IgD-negative memory B cell (primary cell): Measurements from ENCODE around the gene RECQL5. TPM values are rescaled to one million over a fixed set of nuclear protein-coding genes. Genes with fewer than 3 reads are reported as not detected.
"Not testable (repeated sequence)": the region's sequence is repeated elsewhere in the genome, so short reads cannot be mapped to it uniquely, and the experiment has no call there.

Source experiments
- H3K27ac Mint-ChIP-seq, 3 donors: one replicate each; pipeline ENCODE4 v1.8.0; 2020 to 2022; ENCODE audit warnings: mild to moderate bottlenecking in 3 of 3, mixed read lengths in 3 of 3, moderate library complexity in 1 of 3
- H3K27me3 Mint-ChIP-seq: one replicate; pipeline ENCODE4 v1.8.0; 2021; ENCODE audit warnings: mixed read lengths
- H3K36me3 Mint-ChIP-seq: one replicate; pipeline ENCODE4 v1.8.0; 2020; ENCODE audit warnings: mild to moderate bottlenecking, mixed read lengths
- H3K4me1 Mint-ChIP-seq, 3 donors: one replicate each; pipeline ENCODE4 v1.8.0; 2020 to 2022; ENCODE audit warnings: mixed read lengths in 3 of 3, mild to moderate bottlenecking in 1 of 3
- H3K4me3 Mint-ChIP-seq, 4 donors: one replicate each; pipeline ENCODE4 v1.8.0; 2020 to 2022; ENCODE audit warnings: mild to moderate bottlenecking in 4 of 4, mixed read lengths in 4 of 4, moderate library complexity in 3 of 4
- H3K9me3 Mint-ChIP-seq, 3 donors: one replicate each; pipeline ENCODE4 v1.8.0; 2020 to 2021; ENCODE audit warnings: mixed read lengths in 3 of 3, mild to moderate bottlenecking in 1 of 3
- polyA plus RNA-seq: library from polyadenylated mRNA; unstranded; fragments of 300-500 nt; fragmentation: Illumina TruSeq; gene quantifications from one replicate; pipeline ENCODE4 v1.2.3, GENCODE V29; 2021

RECQL5 gene
- polyA plus RNA-seq, 1 donor from 2014 or later = 25.3 TPM

DNA sequence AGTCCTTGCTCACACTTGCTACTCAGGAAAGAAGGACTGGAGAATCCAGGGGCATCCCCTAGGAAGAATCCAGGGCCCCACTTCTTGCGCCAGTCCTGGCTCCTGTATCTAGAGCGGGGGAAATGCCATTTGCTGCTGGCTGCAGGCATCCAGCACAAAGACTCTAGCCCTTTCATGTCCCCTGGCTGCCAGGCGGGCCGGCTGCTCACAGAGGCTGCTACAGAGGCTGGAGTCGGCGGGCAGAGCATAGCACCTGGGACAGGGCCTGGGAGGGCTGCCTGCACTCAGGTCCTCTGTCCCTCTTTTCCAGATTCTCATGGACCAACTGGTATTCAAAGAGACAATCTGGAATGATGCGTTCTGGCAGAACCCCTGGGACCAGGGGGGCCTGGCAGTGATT lies 19.9 kb downstream of the RECQL5 start:
- Mint-ChIP-seq H3K4me1 (peaks cover 0 to 4% (median 2%) of the 10 kb centered on the region in 3 donors), H3K27ac (no peak overlapping the region), H3K27me3 (no peaks in the 10 kb centered on the region), H3K36me3 (peaks cover 4% of the 10 kb centered on the region), H3K4me3 (no peak overlapping the region), H3K9me3 (no peaks in the 10 kb centered on the region)

DNA sequence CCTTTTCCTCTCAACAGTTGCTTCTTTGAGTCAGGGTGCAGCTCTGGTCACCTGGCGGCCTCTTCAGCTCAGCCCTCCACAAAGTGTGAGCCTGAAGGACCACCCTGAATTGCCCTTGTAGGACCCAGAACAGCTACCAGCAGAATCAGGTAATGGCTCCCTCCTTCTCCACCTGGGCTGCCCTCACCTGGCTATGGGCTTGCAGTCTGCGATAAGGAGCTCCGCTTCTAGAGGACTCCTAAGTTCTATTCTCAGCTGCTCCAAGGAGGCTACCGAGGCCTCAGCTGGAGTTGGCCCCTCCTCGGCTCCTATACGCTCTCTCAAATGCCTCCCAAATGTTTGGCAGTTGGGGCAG lies 20.3 kb downstream of the RECQL5 start:
- H3K27ac Mint-ChIP-seq = no peak overlapping the region
- H3K9me3 Mint-ChIP-seq = no peaks in the 10 kb centered on the region
- peaks cover 0 to 4% (median 2%) of the 10 kb centered on the region in 3 donors for H3K4me1 Mint-ChIP-seq
- H3K36me3 Mint-ChIP-seq = peaks cover 4% of the 10 kb centered on the region
- no peak overlapping the region for H3K4me3 Mint-ChIP-seq
- no peaks in the 10 kb centered on the region for H3K27me3 Mint-ChIP-seq

DNA sequence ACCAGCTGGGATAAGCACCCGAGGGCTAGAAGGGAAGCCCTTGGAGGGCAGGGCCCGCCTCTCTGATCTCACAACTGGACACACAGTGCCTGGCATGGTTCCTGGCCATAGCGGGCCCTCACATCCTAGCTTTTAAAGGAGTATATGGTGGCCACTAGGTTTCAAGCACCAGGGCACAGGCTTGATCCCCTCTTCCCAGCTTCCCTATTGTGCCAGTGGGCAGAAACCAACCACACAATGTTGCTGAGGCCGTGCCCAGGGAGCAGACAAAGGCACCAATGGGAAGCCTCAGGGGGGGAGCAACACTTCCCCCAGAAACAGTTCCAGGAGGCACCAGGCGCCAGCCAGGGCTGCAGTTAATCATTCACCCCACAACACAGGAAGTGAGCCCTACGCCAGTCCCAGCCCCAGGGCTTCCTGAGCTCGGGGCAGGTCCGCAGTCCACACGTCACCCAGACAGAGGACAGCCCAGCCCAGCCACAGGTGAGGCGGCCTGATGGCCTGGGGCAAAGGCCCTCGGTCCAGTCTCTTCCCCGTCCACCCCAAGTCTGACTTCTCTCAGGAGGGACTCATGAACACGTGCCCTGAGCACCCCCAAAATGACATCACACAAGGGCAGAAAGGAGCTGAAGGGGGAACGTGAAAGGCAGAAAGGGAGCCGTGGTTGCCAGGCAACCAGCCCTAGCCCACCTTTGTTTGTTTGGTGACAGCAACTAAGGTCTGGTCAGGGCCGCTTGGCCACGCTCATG lies 20.9 kb downstream of the RECQL5 start:
- no peak overlapping the region for H3K4me3 Mint-ChIP-seq
- no peaks in the 10 kb centered on the region for H3K27me3 Mint-ChIP-seq
- H3K36me3 Mint-ChIP-seq = peaks cover 4% of the 10 kb centered on the region
- H3K9me3 Mint-ChIP-seq = no peaks in the 10 kb centered on the region
- H3K27ac Mint-ChIP-seq = no peak overlapping the region
- H3K4me1 Mint-ChIP-seq = peaks cover 0 to 4% (median 2%) of the 10 kb centered on the region in 3 donors

DNA sequence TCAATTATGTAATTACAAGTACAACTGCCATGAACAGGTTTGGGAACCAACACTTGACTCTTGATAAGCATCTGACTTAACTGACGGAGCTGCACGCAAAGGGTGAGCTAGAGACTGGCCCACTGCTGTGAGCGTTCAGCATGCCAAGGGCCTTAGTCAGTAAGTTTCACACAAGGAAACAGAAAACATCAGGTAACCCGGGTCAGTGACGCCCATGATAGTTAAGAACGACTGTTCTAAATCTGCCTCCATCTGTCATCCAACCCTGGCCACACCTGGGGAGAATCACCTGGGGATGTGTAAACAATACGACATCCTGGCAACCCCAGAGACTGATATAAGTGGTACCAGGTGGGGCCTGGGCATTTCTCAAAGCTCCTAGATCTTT lies 21.5 kb downstream of the RECQL5 start:
- no peaks in the 10 kb centered on the region for H3K27me3 Mint-ChIP-seq
- H3K4me1 Mint-ChIP-seq = peaks cover 0 to 4% (median 2%) of the 10 kb centered on the region in 3 donors
- no peak overlapping the region for H3K4me3 Mint-ChIP-seq
- H3K9me3 Mint-ChIP-seq = no peaks in the 10 kb centered on the region
- peaks cover 4% of the 10 kb centered on the region for H3K36me3 Mint-ChIP-seq
- no peak overlapping the region for H3K27ac Mint-ChIP-seq

DNA sequence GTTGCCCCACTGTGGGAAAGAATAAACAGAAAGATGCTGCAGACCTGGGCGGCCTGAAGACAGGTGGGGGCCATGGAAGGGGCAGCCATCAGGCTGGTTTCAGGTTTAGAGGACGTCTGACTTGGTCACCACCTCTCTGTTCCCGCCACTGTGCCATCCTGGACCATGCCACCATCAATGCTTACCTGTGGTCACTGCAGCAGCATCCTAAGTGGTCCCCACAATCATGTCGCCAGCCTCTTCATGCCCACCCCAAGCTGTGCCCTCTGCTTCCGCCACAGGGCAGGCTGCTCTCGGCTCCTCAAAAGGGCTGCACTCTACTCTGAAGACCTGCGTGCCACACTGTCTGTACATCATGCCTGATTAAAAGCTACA lies 23.3 kb downstream of the RECQL5 start:
- Mint-ChIP-seq H3K27ac (no peak overlapping the region), H3K27me3 (no peaks in the 10 kb centered on the region), H3K4me3 (no peak overlapping the region), H3K9me3 (no peaks in the 10 kb centered on the region), H3K36me3 (no peaks in the 10 kb centered on the region), H3K4me1 (peaks cover 0 to 4% (median 2%) of the 10 kb centered on the region in 3 donors)

DNA sequence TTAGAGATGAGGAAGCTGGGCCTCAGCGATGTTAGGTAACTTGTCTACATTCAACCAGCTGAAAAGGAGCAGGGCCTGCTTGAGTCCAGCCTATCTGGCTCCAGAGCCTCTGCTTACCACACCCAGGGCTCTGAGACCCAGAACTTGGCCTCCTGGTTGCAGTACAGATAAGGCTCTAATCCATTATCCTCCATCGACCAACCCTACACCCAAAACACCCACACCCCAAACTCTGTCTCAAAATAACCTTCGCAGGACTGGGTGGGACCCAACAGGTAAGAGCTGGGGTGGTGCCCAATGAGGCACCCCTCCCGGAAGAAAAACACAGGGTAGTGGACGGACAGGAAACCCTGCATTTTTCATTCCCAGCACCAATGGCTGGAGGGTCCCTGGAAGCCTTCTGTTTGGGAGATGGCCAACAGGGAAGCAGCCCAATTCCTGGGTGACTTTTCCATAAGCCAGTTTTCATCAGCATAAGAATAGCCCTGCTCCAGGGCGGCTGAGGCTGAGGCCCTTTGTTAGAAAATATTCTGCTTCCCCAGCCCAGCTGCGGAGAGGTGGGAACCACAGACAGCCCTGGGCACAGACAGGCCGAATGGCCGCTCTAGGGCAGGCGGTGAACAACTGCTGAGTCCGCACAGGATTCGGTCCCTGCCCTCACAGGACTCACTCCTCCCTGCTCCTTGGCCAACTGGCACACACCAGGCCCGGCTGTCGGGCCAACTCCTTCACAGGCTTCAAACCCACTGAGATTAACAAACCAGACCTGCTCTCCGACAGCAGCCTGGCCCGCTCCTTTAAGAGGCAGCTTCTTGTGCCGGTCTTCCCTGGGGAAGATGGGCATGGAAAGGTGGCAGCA lies 23.9 kb downstream of the RECQL5 start:
- Mint-ChIP-seq H3K27ac (peak overlapping the region in 1 of 3 donors; percentile 35), H3K27me3 (no peaks in the 10 kb centered on the region), H3K4me1 (peaks cover 0 to 4% (median 2%) of the 10 kb centered on the region in 3 donors), H3K4me3 (no peak overlapping the region), H3K36me3 (no peaks in the 10 kb centered on the region), H3K9me3 (no peaks in the 10 kb centered on the region)

DNA sequence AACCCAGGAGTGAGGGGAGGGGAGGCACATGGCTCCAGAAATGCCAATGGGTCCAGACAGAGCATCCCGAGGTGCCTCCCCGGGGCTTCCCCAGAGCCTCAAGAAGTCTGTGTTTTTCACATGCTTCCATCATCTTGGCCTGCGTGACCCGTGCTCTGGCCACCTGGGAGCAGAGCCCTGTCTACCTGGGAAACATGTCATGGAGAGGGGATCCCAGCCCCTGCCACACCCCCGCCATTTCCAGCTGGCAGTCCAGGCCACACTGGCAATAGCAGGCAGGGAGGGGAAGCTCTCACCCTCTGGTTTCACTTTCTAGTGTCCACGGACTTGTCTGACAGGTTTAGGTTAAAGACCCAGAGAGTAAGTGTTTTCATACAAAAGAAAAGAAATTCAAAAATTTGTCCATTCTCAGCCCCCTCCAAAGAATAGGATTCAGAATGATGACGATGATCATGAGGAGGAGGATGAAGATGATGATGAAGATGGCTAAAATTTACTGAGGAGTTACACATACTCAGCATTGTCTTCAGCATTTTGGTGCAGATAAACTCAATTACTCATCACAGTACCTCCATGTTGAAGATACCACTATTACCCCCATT lies 24.7 kb downstream of the RECQL5 start:
- H3K36me3 Mint-ChIP-seq = no peaks in the 10 kb centered on the region
- H3K4me3 Mint-ChIP-seq = no peak overlapping the region

DNA sequence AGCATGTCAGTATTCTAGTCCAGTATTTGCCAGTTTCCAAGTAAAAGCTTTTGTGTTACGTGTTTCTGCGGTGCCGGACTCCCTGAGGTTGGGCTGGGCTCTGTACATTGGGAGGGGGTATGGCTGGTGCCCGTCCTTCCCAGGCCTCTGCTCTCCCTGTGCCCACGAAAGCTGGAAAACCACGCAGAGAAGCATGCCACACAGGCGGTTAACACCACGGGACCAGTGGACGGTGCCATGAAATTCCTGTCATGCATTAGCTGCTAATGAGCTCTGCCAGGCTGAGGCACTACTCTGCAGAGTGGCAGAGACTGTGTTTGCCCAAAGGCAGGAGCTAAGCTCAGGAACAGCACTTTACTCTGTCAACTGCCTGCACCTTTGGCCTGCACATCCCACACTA lies 25.6 kb downstream of the RECQL5 start:
- Mint-ChIP-seq H3K36me3 (no peaks in the 10 kb centered on the region), H3K4me1 (peaks cover 0 to 4% (median 2%) of the 10 kb centered on the region in 3 donors), H3K9me3 (no peaks in the 10 kb centered on the region), H3K27me3 (no peaks in the 10 kb centered on the region), H3K27ac (no peak overlapping the region), H3K4me3 (no peak overlapping the region)

More for the DNA sequence above, 24.7 kb downstream of the RECQL5 start:
- peaks cover 0 to 4% (median 2%) of the 10 kb centered on the region in 3 donors for H3K4me1 Mint-ChIP-seq
- no peaks in the 10 kb centered on the region for H3K9me3 Mint-ChIP-seq
- H3K27me3 Mint-ChIP-seq = no peaks in the 10 kb centered on the region
- peak overlapping the region in 1 of 3 donors; percentile 35 for H3K27ac Mint-ChIP-seq

DNA sequence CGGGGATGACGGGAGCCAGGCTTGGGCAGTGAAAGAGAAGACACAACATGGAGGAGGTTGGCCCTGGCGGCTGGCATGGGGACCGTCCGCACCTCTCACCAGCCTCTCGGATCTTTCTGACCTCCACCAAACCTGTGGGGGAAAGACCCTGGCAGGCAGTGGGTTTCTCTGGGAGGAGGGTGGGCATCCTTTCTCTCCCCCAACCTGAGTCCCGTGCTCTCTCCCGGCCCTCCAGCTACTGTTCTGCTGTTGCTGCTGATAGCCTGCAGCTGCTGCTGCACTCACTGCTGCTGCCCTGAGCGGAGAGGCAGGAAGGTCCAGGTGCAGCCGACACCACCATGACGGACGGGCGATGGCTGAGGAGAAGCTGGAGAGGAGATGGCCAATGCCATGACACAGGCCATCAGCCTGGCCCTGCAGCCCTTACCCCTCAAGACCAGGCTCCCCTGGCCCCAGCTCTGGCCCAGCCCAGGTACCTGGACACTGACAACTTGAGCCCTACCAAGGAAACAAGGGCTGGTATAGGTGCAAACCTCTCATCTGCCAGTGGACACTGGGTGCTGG lies 26.3 kb downstream of the RECQL5 start:
- Mint-ChIP-seq H3K4me1 (no peaks in the 10 kb centered on the region), H3K9me3 (no peaks in the 10 kb centered on the region), H3K36me3 (no peaks in the 10 kb centered on the region), H3K27ac (no peak overlapping the region), H3K4me3 (no peak overlapping the region), H3K27me3 (no peaks in the 10 kb centered on the region)

DNA sequence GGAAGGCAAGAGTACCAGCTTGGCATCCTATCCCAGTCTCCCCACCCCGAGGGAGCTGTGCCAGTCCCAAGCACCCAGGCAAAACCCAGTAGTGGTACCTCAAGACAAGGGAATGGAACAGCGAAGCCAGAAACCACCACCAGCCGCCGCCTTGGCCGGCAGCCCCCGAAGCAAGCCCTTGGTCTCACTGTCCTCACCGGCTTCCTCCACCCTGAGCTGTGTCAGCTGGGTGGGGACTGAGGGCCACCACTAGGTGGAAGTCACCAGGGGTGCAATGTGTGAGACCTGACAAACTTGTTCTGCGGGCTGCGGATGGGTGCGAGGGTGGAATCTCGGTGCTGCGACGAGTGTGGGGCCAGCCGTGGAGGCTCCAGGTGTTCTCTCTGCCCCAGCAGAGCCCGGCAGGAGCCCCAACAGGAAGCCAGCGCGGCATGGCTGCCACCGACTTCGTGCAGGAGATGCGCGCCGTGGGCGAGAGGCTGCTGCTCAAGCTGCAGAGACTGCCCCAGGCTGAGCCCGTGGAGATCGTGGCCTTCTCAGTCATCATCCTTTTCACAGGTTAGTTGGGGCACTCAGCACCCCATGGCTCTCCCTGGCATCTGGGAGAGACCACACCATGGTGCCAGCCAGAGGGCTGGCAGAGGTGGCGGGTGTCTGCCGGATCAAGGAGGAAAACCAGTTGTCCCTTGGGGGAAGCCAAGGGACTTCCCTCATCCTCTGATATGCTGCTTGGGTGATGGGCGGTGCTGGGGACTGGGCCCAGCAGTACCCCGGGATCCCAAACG lies 27.0 kb downstream of the RECQL5 start:
- H3K27me3 Mint-ChIP-seq = no peaks in the 10 kb centered on the region
- H3K27ac Mint-ChIP-seq = peak overlapping the region in 1 of 3 donors; percentile 39
- no peaks in the 10 kb centered on the region for H3K4me1 Mint-ChIP-seq
- H3K4me3 Mint-ChIP-seq = no peak overlapping the region
- no peaks in the 10 kb centered on the region for H3K9me3 Mint-ChIP-seq
- H3K36me3 Mint-ChIP-seq = no peaks in the 10 kb centered on the region

DNA sequence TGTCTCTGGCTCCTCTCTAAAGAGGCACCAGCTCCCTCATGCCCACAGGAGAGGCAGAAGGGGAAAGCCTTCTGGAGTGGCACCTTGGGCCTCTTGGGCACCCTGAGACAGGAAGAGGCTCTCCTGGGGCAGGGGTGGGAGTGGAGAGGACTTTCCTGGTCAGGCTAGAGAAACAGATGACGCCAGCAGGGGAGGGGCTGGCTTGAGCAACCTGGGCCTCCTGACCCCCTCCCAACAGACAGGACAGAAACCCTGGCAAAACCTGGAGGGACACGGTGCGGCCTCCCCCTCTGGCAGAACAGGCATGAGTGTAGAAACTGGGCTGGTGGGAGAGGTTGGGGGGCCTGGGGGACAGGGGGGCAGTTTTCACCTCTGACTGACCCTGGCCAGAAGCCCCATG lies 27.6 kb downstream of the RECQL5 start:
- Mint-ChIP-seq H3K4me3 (no peak overlapping the region), H3K27ac (no peak overlapping the region), H3K9me3 (no peaks in the 10 kb centered on the region), H3K27me3 (no peaks in the 10 kb centered on the region), H3K36me3 (no peaks in the 10 kb centered on the region), H3K4me1 (no peaks in the 10 kb centered on the region)

DNA sequence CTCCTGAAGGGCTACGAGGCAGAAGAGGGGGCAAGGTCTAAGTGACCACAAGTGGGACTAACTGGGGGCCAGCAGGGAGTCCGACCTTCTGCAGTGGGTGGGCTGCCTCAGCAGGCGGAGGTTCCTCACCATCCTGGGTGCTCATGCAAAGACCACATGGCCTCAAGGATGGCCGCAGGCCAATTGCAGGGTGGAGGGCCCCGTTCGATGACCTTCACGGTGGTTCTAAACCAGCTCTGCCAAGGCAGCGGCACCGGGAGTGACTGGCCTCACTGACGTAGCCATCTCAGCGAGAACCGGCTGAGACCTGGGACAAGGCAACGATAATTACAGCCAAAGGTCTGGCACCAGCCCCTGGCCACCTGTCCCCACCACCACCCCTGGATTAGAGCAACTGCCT lies 28.1 kb downstream of the RECQL5 start:
- Mint-ChIP-seq H3K27ac (peak overlapping the region in 1 of 3 donors; percentile 16), H3K4me3 (no peak overlapping the region), H3K9me3 (no peaks in the 10 kb centered on the region), H3K27me3 (no peaks in the 10 kb centered on the region), H3K36me3 (peaks cover under 1% of the 10 kb centered on the region), H3K4me1 (peaks cover 0 to 2% (median under 1%) of the 10 kb centered on the region in 3 donors)

DNA sequence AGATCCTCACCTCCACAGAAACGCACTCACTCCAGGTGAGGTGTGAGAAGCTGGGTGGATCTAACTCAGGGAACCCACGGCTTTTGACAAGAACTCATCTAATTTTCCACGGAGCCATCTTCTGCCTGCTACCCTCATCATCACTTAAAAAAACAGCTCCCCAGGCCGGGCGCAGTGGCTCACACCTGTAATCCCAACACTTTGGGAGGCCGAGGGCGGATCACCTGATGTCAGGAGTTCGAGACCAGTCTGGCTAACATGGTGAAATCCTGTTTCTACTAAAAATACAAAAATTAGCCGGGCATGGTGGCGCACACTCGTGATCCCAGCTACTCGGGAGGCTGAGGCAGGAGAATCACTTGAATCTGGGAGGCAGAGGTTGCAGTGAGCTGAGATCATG lies 28.9 kb downstream of the RECQL5 start:
- H3K4me1 Mint-ChIP-seq, H3K9me3 Mint-ChIP-seq: not testable (repeated sequence)

DNA sequence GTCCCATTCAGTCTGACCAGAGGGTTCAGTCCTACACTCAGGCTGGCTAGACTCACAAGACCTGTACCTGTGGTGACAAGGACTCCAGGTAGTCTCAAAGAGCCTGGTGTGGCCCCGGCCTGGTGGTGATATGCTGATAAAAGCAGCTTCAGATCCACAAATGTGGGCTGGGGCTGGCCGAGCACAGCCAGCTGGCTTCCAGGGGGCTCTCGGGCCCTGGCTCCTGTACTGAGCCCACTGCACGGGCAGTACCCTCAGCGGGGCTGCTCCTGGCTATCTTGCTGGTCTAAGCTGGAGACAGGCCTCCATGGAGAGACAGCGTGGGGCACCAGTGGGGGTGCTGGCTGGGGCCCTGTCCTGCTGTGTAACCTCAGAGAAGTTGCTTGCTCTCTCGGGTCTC lies 29.4 kb downstream of the RECQL5 start:
- Mint-ChIP-seq H3K27me3 (no peaks in the 10 kb centered on the region), H3K36me3 (peaks cover 1% of the 10 kb centered on the region)

More for the DNA sequence above, 28.9 kb downstream of the RECQL5 start:
- H3K27me3 Mint-ChIP-seq, H3K36me3 Mint-ChIP-seq: not testable (repeated sequence)
- Mint-ChIP-seq H3K4me3 (peak overlapping the region in 1 of 4 donors; percentile 47), H3K27ac (peak overlapping the region in 1 of 3 donors; percentile 43)

More for the DNA sequence above, 29.4 kb downstream of the RECQL5 start:
- Mint-ChIP-seq H3K4me1 (peaks cover 2 to 6% (median 3%) of the 10 kb centered on the region in 3 donors), H3K4me3 (no peak overlapping the region), H3K27ac (no peak overlapping the region), H3K9me3 (no peaks in the 10 kb centered on the region)
